OCI-LY3 (cell line): ENCODE measurements around the gene DCPS.
"Not testable (repeated sequence)": the region's sequence is repeated elsewhere in the genome, so short reads cannot be mapped to it uniquely, and the experiment has no call there.

Experiments used
- H2AFZ ChIP-seq: fragments of 200-600, 300-600 bp; shearing (Covaris generic); 2 replicates; pipeline ENCODE4 v1.6.0; 2014; ENCODE audit warnings: antibody characterized with exemption, low read depth, low read length
- H3K27ac ChIP-seq: fragments of 200-600, 300-600 bp; sonication (generic); 2 replicates; pipeline ENCODE4 v1.5.1; 2014; ENCODE audit warnings: mild to moderate bottlenecking, low read length, moderate library complexity, mixed read lengths
- H3K27me3 ChIP-seq: fragments of 200-600, 300-600 bp; sonication (generic); 2 replicates; pipeline ENCODE4 v1.6.1; 2014; ENCODE audit warnings: low read depth, low read length, mixed read lengths
- H3K36me3 ChIP-seq: fragments of 200-600, 300-600 bp; sonication (generic); replicated peaks from 2 replicates; pipeline ENCODE3; 2014; ENCODE audit warnings: low read depth, low read length, mixed read lengths
- H3K4me1 ChIP-seq: fragments of 300-600, 200-600 bp; sonication (generic); 2 replicates; pipeline ENCODE4 v1.6.1; 2014; ENCODE audit warnings: low read length, mixed read lengths
- H3K4me2 ChIP-seq: fragments of 200-600, 300-600 bp; sonication (generic); 2 replicates; pipeline ENCODE4 v1.6.1; 2014; ENCODE audit warnings: low read length, mixed read lengths
- H3K4me3 ChIP-seq: fragments of 300-600, 200-600 bp; sonication (generic); 2 replicates; pipeline ENCODE4 v1.5.1; 2014; ENCODE audit warnings: antibody characterized with exemption, mild to moderate bottlenecking, low read length, moderate library complexity
- H3K79me2 ChIP-seq: fragments of 300-600, 200-600 bp; shearing (Covaris generic); 2 replicates; pipeline ENCODE4 v1.6.1; 2014; ENCODE audit warnings: mild to moderate bottlenecking, low read length, mixed read lengths
- H3K9ac ChIP-seq: fragments of 300-600, 200-600 bp; shearing (Covaris generic); 2 replicates; pipeline ENCODE4 v1.6.0; 2014; ENCODE audit warnings: mild to moderate bottlenecking, low read length, moderate library complexity
- H3K9me3 ChIP-seq: fragments of 200-600, 300-600 bp; shearing (Covaris generic); 2 replicates; pipeline ENCODE4 v1.6.1; 2014; ENCODE audit warnings: low read length, mixed read lengths; ENCODE audit not compliant: insufficient read depth
- H4K20me1 ChIP-seq: fragments of 200-600, 300-600 bp; sonication (generic); 2 replicates; pipeline ENCODE4 v1.6.1; 2016; ENCODE audit warnings: low read length, mixed read lengths; ENCODE audit not compliant: insufficient read depth
- EZH2phosphoT487 ChIP-seq: fragments of 200-600 bp; shearing (Covaris generic); IDR thresholded peaks from 2 replicates; pipeline ENCODE4 v1.6.1; 2018; ENCODE audit warnings: antibody characterized with exemption, mixed run types, low read depth
- TF ChIP-seq, protein P1 (sequence below): fragments of 200-600, 300-600 bp; sonication (generic); IDR thresholded peaks from 2 replicates; pipeline ENCODE4 v1.5.1; 2014; ENCODE audit warnings: antibody characterized with exemption, low read length, low read depth

DCPS gene

GRCh38 chr11:126394036-126394435 lies 90.2 kb downstream of the DCPS start:
- Histone ChIP-seq H2AFZ (no peak overlapping the region), H3K36me3 (no peaks in the 10 kb centered on the region), H3K4me2 (no peak overlapping the region), H3K27me3 (no peaks in the 10 kb centered on the region), H3K79me2 (no peaks in the 10 kb centered on the region), H3K4me3 (no peak overlapping the region), H3K27ac (no peak overlapping the region), H3K9ac (no peak overlapping the region), H3K9me3 (no peaks in the 10 kb centered on the region), H3K4me1 (peaks cover 3% of the 10 kb centered on the region; the same call in 1 of the 2 replicates), H4K20me1 (no peaks in the 10 kb centered on the region)
- no peak for TF ChIP-seq EZH2phosphoT487
- TF ChIP-seq, protein P1, sequence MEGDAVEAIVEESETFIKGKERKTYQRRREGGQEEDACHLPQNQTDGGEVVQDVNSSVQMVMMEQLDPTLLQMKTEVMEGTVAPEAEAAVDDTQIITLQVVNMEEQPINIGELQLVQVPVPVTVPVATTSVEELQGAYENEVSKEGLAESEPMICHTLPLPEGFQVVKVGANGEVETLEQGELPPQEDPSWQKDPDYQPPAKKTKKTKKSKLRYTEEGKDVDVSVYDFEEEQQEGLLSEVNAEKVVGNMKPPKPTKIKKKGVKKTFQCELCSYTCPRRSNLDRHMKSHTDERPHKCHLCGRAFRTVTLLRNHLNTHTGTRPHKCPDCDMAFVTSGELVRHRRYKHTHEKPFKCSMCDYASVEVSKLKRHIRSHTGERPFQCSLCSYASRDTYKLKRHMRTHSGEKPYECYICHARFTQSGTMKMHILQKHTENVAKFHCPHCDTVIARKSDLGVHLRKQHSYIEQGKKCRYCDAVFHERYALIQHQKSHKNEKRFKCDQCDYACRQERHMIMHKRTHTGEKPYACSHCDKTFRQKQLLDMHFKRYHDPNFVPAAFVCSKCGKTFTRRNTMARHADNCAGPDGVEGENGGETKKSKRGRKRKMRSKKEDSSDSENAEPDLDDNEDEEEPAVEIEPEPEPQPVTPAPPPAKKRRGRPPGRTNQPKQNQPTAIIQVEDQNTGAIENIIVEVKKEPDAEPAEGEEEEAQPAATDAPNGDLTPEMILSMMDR = no peak

DNA sequence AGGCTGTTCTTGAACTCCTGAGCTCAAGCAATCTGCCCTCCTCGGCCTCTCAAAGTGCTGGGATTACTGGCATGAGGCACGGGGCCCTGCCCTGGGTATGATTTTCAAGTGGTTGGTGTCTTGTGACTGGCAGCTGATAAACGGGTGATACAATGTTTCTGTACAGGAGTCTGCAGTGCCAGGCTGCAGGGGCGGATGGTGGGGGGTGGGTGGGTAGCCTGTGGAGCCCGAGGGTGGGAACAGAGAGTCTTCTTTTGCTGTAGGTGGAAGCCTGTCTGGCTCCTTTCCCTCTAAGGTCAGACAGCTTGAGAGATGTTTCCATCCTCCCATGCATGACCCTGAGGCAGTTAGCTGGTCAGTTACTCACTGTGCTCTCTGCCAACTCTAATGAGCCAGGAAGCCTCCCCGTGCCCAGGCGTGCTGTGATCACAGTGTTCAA lies 90.8 kb downstream of the DCPS start:
- not testable (repeated sequence) for H3K4me2 ChIP-seq, H3K79me2 ChIP-seq, H3K36me3 ChIP-seq, H2AFZ ChIP-seq, H3K9me3 ChIP-seq, H3K4me3 ChIP-seq, H3K27me3 ChIP-seq, H3K4me1 ChIP-seq, H3K27ac ChIP-seq, H3K9ac ChIP-seq, H4K20me1 ChIP-seq
